Effector CD4-positive, alpha-beta T cell (primary cell): Measurements from ENCODE around the gene AWAT2.

Experiments
- DNase-seq: peaks from one replicate; pipeline ENCODE4 v3.0.0-alpha.2; 2020

The AWAT2 gene

DNA sequence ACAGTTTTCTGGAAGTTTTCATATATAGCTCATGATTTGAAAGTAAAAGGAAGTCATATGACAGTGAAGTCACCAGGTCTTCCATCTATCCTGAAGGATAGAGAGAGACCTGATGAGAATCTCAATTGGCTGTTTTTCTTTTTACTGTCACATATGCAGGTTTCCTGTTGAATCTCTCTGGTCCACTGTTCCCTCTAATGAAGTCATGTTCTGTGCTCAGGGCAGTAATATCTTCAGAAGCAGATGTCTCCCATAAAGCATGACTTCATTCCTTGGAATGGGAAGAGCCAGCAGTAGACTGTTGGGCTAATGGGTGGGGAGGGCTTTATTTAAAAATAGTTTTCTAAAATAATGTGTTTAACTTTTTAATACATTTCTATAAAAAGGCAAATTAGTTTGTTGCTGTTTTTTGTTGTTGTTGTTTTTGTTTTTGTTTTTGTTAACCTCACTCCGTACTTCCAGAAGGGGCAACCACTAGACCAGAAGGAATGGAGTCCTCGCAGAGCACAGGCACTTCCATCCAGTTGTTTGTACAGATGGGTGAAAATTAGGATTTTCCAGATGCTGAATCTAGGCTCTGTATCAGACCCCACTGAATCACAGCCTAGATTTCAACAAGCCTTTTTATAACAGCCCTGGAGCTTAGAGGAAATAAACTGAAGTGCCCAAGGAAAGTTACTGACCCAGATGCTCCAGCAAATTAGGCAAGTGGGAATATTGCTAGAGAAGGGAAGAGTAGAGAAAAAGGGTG lies 54.2 kb downstream of the AWAT2 start:
- no peak for DNase-seq

DNA sequence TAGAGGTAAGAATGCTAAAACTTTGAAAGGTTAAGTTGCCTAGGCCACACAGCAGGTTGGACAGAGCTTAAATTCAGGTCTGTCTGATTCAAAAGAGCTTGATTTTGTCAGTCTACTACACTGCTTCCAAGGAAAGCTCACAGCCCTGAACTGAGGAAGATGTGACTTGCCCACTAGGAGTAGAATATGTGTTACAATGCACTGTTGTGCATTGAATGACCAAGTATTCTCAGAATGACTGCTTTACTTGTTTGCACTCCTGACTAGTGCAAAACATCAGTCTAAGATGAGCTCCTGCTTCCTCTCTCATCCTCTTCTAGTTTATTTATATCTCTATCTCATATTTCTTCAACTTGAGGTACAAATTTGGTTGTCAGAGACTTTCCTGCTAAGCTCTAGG lies 56.2 kb downstream of the AWAT2 start:
- no peak for DNase-seq

DNA sequence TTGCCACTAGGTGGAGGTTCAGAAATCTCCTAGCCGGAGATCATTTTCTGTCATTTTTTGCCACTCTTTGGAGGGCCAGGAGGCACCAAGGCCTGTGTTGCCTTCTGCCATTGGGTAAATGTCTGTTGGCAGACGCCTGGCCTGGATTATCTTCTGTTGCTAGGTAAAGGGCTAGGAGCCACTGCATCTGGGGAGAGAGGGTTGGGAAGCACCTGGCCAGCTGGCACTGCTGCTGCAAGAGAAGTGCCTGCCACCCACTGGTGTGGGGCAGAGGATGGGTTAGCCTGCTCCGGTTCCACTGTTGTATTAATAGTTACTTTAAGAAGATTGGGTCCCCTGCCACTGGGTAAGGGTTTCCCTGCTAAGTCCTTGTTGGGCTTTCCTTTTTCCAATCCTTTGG lies 58.1 kb downstream of the AWAT2 start:
- no peak for DNase-seq
